Activated naive CD4-positive, alpha-beta T cell treated with anti-CD3 and anti-CD28 coated beads, Interleukin-2, amount 50 U/mL, for 24 hours (primary cell): ENCODE measurements around the gene SLC4A3.

Experiments
- H3K27ac Mint-ChIP-seq: one replicate; pipeline ENCODE4 v1.8.0; 2021; ENCODE audit warnings: mild to moderate bottlenecking, mixed read lengths
- H3K27me3 Mint-ChIP-seq: one replicate; pipeline ENCODE4 v1.8.0; 2021; ENCODE audit warnings: mixed read lengths
- H3K36me3 Mint-ChIP-seq: one replicate; pipeline ENCODE4 v1.8.0; 2021; ENCODE audit warnings: mixed read lengths
- H3K4me1 Mint-ChIP-seq: one replicate; pipeline ENCODE4 v1.8.0; 2021; ENCODE audit warnings: mixed read lengths
- H3K4me3 Mint-ChIP-seq: one replicate; pipeline ENCODE4 v1.8.0; 2021; ENCODE audit warnings: mild to moderate bottlenecking, mixed read lengths
- H3K9me3 Mint-ChIP-seq: one replicate; pipeline ENCODE4 v1.8.0; 2021; ENCODE audit warnings: mixed read lengths

Gene SLC4A3

GRCh38 chr2:219625179-219625578 lies 2.3 kb upstream of the SLC4A3 start:
- no peaks in the 10 kb centered on the region for H3K4me1 Mint-ChIP-seq

GRCh38 chr2:219626540-219626939 lies 890 bp upstream of the SLC4A3 start:
- Mint-ChIP-seq H3K9me3 (no peaks in the 10 kb centered on the region), H3K4me1 (no peaks in the 10 kb centered on the region), H3K36me3 (no peaks in the 10 kb centered on the region), H3K4me3 (peak overlapping the region; percentile 80), H3K27ac (no peak overlapping the region), H3K27me3 (peaks cover 9% of the 10 kb centered on the region)

More at GRCh38 chr2:219625179-219625578, 2.3 kb upstream of the SLC4A3 start:
- H3K9me3 Mint-ChIP-seq, result no peaks in the 10 kb centered on the region
- H3K4me3 Mint-ChIP-seq, result no peak overlapping the region
- peaks cover 9% of the 10 kb centered on the region for H3K27me3 Mint-ChIP-seq
- no peaks in the 10 kb centered on the region for H3K36me3 Mint-ChIP-seq
- no peak overlapping the region for H3K27ac Mint-ChIP-seq

- Mint-ChIP-seq H3K4me3 (no peak overlapping the region), H3K27ac (no peak overlapping the region), H3K36me3 (no peaks in the 10 kb centered on the region), H3K9me3 (no peaks in the 10 kb centered on the region), H3K27me3 (peaks cover 9% of the 10 kb centered on the region), H3K4me1 (no peaks in the 10 kb centered on the region)
Measured at GRCh38 chr2:219628235-219628985, 980 bp downstream of the SLC4A3 start.

DNA sequence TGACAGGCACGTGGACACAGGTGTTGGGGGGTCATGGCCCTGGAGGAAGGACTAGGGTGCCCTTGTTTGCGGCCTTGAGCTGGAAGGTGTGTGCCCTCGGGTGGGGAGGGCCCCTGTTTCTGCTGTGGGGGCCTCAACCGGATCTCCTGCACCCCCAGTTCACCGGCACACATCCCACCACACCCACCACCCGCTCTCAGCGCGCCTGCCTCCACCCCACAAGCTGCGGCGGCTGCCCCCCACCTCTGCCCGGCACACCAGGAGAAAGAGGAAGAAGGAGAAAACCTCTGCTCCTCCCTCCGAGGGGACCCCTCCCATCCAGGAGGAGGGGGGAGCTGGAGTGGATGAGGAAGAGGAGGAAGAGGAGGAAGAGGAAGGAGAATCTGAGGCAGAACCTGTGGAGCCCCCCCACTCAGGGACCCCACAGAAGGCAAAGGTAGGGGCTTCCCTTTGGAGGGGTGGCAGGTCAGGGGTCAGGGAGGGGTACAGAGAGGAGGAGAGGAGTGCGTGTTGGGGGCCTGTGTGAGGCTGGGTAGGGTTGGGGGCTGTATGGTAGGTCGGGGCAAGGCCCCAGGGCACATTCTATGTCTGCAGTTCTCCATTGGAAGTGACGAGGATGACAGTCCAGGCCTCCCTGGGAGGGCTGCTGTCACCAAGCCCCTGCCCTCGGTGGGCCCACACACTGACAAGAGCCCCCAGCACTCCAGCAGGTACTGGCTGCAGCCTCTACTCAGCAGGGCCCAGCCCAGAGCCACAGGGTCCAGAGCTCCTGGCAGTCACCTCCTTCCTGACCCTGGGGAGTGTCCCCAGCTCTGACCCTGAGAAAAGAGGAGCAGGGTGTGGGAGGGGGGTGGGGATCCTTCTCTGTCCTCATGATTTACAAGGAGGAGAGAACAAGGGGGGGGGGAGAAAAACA lies 1.8 kb downstream of the SLC4A3 start:
- Mint-ChIP-seq H3K9me3 (no peaks in the 10 kb centered on the region), H3K4me3 (no peak overlapping the region), H3K36me3 (no peaks in the 10 kb centered on the region), H3K27me3 (peaks cover 9% of the 10 kb centered on the region), H3K27ac (no peak overlapping the region), H3K4me1 (no peaks in the 10 kb centered on the region)

GRCh38 chr2:219629976-219630695 lies 2.7 kb downstream of the SLC4A3 start:
- Mint-ChIP-seq H3K4me3 (no peak overlapping the region), H3K27ac (no peak overlapping the region), H3K9me3 (no peaks in the 10 kb centered on the region), H3K36me3 (no peaks in the 10 kb centered on the region), H3K4me1 (no peaks in the 10 kb centered on the region), H3K27me3 (peaks cover 9% of the 10 kb centered on the region)

DNA sequence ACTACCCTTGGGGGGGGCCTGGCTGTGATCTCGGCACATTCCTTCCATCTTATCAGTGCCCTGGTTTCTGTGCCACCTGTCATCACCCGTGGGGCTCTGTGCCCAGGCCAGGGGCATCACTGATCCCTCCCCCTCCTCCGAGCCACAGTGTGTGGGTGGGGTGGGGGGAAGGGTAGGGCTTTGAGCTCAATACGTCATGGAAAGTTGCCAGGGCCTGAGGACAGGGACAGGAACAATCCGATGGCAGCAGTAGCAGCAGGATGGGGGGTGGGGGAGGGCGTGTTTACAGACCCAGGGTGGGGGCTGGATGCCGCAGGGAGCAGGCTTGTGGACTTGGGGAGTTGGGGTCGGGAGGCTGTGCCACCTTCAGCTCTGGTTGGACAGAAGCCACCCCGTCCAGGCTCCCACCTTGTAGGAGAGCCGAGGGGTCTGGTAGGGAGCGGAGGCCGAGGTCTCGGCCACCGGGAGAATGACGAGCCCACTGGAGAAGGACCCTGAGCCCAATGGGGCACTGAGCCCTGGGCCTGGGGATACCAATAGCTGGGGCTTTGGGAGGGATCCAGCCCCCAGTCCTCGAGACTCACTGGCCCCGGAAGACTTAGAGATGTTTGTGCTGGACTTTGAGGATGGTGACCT lies 3.5 kb downstream of the SLC4A3 start:
- H3K4me1 Mint-ChIP-seq, result no peaks in the 10 kb centered on the region
- no peak overlapping the region for H3K4me3 Mint-ChIP-seq
- H3K27ac Mint-ChIP-seq, result no peak overlapping the region
- no peaks in the 10 kb centered on the region for H3K9me3 Mint-ChIP-seq
- peaks cover 9% of the 10 kb centered on the region for H3K27me3 Mint-ChIP-seq
- H3K36me3 Mint-ChIP-seq, result no peaks in the 10 kb centered on the region

DNA sequence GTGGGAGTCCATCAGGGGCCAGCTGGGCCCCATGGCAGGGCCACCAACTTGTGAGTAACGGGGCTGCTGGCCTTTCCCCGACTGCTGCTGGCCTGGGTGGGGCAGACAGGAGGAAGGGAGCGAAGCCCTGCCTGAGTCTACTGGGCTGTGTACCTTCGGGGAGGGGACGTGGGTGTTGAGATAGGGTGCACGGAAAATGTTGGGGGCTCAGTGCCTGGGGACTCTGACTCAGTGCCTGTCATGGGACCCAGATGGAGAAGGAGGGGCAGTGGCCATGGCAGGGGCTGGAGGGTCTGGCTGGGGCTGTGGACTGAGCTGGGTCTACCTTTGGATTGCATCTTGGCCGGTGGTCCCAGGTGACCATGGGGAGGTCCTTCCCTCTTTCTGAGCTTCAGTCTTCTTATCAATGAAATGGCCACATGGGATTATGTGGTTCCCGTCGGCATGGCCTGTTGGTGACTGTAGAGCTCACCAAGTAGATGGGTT lies 4.0 kb downstream of the SLC4A3 start:
- H3K27me3 Mint-ChIP-seq, result peaks cover 8% of the 10 kb centered on the region
- H3K9me3 Mint-ChIP-seq, result no peaks in the 10 kb centered on the region
- no peaks in the 10 kb centered on the region for H3K36me3 Mint-ChIP-seq
- no peak overlapping the region for H3K27ac Mint-ChIP-seq
- H3K4me3 Mint-ChIP-seq, result no peak overlapping the region
- no peaks in the 10 kb centered on the region for H3K4me1 Mint-ChIP-seq

- no peak overlapping the region for H3K4me3 Mint-ChIP-seq
- H3K9me3 Mint-ChIP-seq, result no peaks in the 10 kb centered on the region
- H3K36me3 Mint-ChIP-seq, result no peaks in the 10 kb centered on the region
- no peaks in the 10 kb centered on the region for H3K4me1 Mint-ChIP-seq
- H3K27me3 Mint-ChIP-seq, result peaks cover 3% of the 10 kb centered on the region
- H3K27ac Mint-ChIP-seq, result no peak overlapping the region
Measured at GRCh38 chr2:219631904-219632759, 4.7 kb downstream of the SLC4A3 start.

GRCh38 chr2:219632760-219633105 lies 5.3 kb downstream of the SLC4A3 start:
- H3K9me3 Mint-ChIP-seq, result no peaks in the 10 kb centered on the region
- no peaks in the 10 kb centered on the region for H3K4me1 Mint-ChIP-seq
- H3K27me3 Mint-ChIP-seq, result peaks cover 4% of the 10 kb centered on the region
- no peaks in the 10 kb centered on the region for H3K36me3 Mint-ChIP-seq
- H3K27ac Mint-ChIP-seq, result no peak overlapping the region
- no peak overlapping the region for H3K4me3 Mint-ChIP-seq

DNA sequence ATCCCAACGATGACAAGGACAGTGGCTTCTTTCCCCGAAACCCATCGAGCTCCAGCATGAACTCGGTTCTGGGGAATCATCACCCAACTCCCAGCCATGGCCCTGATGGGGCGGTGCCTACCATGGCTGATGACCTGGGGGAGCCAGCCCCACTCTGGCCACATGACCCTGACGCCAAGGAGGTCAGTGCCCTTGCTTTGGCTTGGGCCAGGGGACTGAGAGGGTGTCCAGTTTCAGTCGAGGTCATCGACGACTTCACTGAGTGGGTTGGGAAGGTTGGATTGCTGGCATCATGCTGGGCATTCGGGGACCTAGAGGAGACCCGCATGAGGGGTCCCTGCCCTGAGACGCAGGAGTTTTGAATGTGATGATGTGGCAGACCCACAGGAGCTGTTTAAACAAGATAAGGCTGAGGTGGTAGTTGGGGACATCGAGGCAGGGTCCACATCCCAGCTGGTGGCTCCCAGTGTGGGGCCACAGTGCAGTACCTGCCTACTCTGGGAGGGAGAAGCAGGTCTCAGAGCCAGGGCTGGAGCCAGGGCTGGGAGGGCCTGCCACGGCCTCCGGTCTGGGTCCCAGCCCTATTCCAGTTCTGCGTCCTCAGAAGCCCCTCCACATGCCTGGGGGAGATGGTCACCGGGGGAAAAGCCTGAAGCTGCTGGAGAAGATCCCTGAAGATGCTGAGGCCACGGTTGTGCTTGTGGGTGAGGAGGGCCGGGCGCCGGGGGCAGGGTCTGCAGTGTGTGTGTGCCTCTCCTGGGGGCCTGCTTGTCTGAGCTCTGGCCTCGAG lies 6.0 kb downstream of the SLC4A3 start:
- Mint-ChIP-seq H3K4me3 (no peak overlapping the region), H3K27ac (no peak overlapping the region), H3K9me3 (no peaks in the 10 kb centered on the region), H3K27me3 (peaks cover 4% of the 10 kb centered on the region), H3K36me3 (no peaks in the 10 kb centered on the region), H3K4me1 (no peaks in the 10 kb centered on the region)

DNA sequence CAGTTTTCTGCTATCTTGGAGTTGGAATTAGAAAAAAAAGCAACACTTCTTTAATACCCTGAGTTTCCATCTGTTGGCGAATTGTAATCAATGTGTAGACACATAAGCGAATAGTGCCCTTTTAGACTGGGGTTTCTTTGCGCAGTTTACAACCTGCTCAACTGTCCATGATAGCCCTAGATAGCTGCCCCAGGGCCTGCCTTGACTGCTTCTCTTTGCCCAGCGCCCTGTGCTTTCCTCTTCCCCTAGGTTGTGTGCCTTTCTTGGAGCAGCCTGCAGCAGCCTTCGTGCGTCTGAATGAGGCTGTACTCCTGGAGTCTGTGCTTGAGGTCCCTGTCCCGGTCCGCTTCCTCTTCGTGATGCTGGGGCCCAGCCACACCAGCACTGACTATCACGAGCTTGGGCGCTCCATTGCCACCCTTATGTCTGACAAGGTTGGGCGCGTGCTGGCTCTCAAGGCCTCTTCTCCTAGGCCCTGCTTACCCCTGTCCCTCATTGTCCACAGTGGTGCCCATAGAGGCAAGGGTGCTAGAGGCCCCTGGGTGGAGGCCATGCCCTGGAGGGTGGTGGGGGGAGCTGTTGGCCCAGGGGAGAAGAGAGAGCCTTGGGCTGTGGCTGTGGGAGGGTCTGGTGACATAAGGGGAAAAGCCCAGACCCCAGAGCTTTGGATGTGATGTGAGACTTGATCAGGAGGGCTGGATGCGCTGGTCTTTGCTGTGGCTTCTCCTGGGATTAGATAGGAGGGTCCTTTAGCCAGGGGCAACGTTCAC lies 6.9 kb downstream of the SLC4A3 start:
- Mint-ChIP-seq H3K27me3 (peaks cover 3% of the 10 kb centered on the region), H3K4me1 (no peaks in the 10 kb centered on the region), H3K9me3 (no peaks in the 10 kb centered on the region)

DNA sequence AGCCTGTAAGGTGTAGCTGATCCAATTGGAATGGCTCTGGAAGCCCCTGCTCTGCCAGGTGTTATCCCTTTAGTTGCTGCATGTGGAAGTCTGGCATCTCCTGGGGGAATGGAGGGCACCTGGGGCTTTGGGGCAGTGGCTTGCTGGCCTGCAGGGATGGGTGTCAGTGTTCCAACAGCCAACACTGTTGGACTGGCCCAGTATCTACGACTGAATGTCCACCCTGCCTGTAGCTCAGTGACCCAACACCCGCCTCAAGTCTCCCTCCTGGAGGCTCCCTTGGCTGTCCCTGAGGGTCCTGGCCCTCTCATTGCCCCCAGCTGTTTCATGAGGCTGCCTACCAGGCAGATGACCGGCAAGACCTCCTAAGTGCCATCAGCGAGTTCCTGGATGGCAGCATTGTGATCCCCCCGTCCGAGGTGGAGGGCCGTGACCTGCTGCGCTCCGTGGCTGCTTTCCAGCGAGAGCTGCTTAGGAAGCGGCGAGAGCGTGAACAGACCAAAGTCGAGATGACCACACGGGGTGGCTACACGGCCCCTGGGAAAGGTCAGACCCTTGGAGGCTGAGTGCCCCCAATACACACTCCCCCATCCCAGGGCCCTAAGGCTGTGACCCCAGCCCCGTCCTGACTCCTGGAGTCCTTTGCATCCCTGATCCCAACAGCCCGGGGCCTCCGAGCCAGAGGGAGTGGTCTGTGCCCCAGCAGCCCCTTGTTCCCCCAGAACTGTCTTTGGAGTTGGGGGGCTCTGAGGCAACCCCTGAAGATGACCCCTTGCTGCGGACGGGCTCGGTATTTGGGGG lies 7.7 kb downstream of the SLC4A3 start:
- Mint-ChIP-seq H3K4me3 (no peak overlapping the region), H3K27me3 (peaks cover 3% of the 10 kb centered on the region)

More for the DNA sequence above, 6.9 kb downstream of the SLC4A3 start:
- Mint-ChIP-seq H3K36me3 (no peaks in the 10 kb centered on the region), H3K4me3 (no peak overlapping the region), H3K27ac (no peak overlapping the region)

More for the DNA sequence above, 7.7 kb downstream of the SLC4A3 start:
- Mint-ChIP-seq H3K9me3 (no peaks in the 10 kb centered on the region), H3K36me3 (no peaks in the 10 kb centered on the region), H3K4me1 (no peaks in the 10 kb centered on the region), H3K27ac (no peak overlapping the region)
